ENCODE results near the gene TMEM238L. TPM values are rescaled to one million over a fixed set of nuclear protein-coding genes. Genes with fewer than 3 reads are reported as not detected.

TMEM238L gene
- total RNA-seq, 2 experiments from 2014 or later = not detected

GRCh38 chr17:10776381-10776780 lies 27.5 kb downstream of the TMEM238L start:
- Mint-ChIP-seq H3K27ac (no peak overlapping the region), H3K9me3 (peaks cover 3% of the 10 kb centered on the region), H3K27me3 (peaks cover 3% of the 10 kb centered on the region), H3K4me3 (no peak overlapping the region), H3K4me1 (ENCODE audit: low read depth) (no peaks in the 10 kb centered on the region), H3K36me3 (ENCODE audit: low read depth) (no peaks in the 10 kb centered on the region)
- TF ChIP-seq CTCF (IDR thresholded peaks at IDR 0.05) = no peak
- ChIA-PET POLR2A (no interaction called here), CTCF (no interaction called here)
- ATAC-seq = no peak
- intact Hi-C loops (cut with micrococcal nuclease) = no loop called here
- DNase-seq = no peak

GRCh38 chr17:10775740-10776356 lies 28.1 kb downstream of the TMEM238L start:
- H3K27me3 Mint-ChIP-seq = peaks cover 3% of the 10 kb centered on the region
- intact Hi-C loops (cut with micrococcal nuclease) = no loop called here
- H3K9me3 Mint-ChIP-seq = peaks cover 3% of the 10 kb centered on the region
- no peaks in the 10 kb centered on the region for H3K4me1 Mint-ChIP-seq (ENCODE audit: low read depth)
- no peaks in the 10 kb centered on the region for H3K36me3 Mint-ChIP-seq (ENCODE audit: low read depth)
- DNase-seq (no peak), ATAC-seq (no peak)
- no peak overlapping the region for H3K4me3 Mint-ChIP-seq
- no peak overlapping the region for H3K27ac Mint-ChIP-seq
- no peak for TF ChIP-seq CTCF (IDR thresholded peaks at IDR 0.05)
- CTCF ChIA-PET = no interaction called here
- POLR2A ChIA-PET = no interaction called here

- TF ChIP-seq CTCF (IDR thresholded peaks at IDR 0.05) = no peak
- Mint-ChIP-seq H3K9me3 (peaks cover 3% of the 10 kb centered on the region), H3K27ac (no peak overlapping the region), H3K27me3 (peaks cover 2% of the 10 kb centered on the region), H3K4me3 (no peak overlapping the region), H3K4me1 (ENCODE audit: low read depth) (no peaks in the 10 kb centered on the region), H3K36me3 (ENCODE audit: low read depth) (no peaks in the 10 kb centered on the region)
- ATAC-seq (no peak), DNase-seq (no peak)
- intact Hi-C loops (cut with micrococcal nuclease) = no loop called here
- ChIA-PET POLR2A (no interaction called here), CTCF (no interaction called here)
Measured at GRCh38 chr17:10775058-10775457, 28.8 kb downstream of the TMEM238L start.

DNA sequence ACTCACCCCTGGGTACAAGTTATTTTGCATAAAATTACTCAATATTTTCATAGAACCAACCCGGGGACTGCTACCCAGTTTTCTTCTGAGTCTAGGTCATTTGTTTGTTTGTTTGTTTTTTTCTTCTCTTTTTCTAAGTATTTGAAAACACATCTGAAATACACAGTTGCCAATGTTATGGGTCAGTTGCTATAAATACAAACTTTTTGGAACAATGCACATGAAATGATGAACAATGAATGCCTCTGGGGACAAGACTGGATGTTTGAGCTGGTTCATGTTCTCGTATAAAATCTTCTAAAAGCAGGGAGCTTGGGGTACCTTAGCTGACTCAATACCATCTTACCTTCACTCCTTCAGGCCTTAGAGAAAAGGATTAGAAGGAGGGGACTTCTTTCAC lies 30.5 kb downstream of the TMEM238L start:
- no peak for TF ChIP-seq CTCF (IDR thresholded peaks at IDR 0.05)
- Mint-ChIP-seq H3K27me3 (peaks cover 2% of the 10 kb centered on the region), H3K36me3 (ENCODE audit: low read depth) (no peaks in the 10 kb centered on the region), H3K4me3 (no peak overlapping the region), H3K27ac (no peak overlapping the region), H3K4me1 (ENCODE audit: low read depth) (no peaks in the 10 kb centered on the region), H3K9me3 (peaks cover 3% of the 10 kb centered on the region)
- ATAC-seq (no peak), DNase-seq (no peak)
- intact Hi-C loops (cut with micrococcal nuclease) = loop anchor here (2.0 kb wide), 1 partner anchor 71 kb away; no protein-coding TSS in a partner anchor
- ChIA-PET CTCF (interaction anchor here (1.0 to 3.0 kb wide), 11 partner anchors 10 to 371 kb away, joined by 3 to 33 read pairs (median 5); no protein-coding TSS in a partner anchor), POLR2A (no interaction called here)

- Mint-ChIP-seq H3K4me1 (ENCODE audit: low read depth) (no peaks in the 10 kb centered on the region), H3K36me3 (ENCODE audit: low read depth) (no peaks in the 10 kb centered on the region), H3K27ac (no peak overlapping the region), H3K9me3 (peaks cover 3% of the 10 kb centered on the region), H3K4me3 (no peak overlapping the region), H3K27me3 (peaks cover 2% of the 10 kb centered on the region)
- ATAC-seq (no peak), DNase-seq (peak; percentile 72)
- ChIA-PET CTCF (interaction anchor here (0.7 to 3.0 kb wide), 14 partner anchors 9 to 372 kb away, joined by 3 to 33 read pairs (median 4); no protein-coding TSS in a partner anchor), POLR2A (no interaction called here)
- intact Hi-C loops (cut with micrococcal nuclease) = loop anchor here (2.0 kb wide), 1 partner anchor 72 kb away; no protein-coding TSS in a partner anchor
- peak; percentile 88 for TF ChIP-seq CTCF (IDR thresholded peaks at IDR 0.05)
Measured at GRCh38 chr17:10772425-10773380, 31.2 kb downstream of the TMEM238L start.

Measured in activated CD8-positive, alpha-beta T cell treated with anti-CD3 and anti-CD28 coated beads for 36 hours (primary cell).